B cell (primary cell): Measurements from ENCODE around the gene RIPOR3. TPM values are rescaled to one million over a fixed set of nuclear protein-coding genes. Genes with fewer than 3 reads are reported as not detected.

Experiments used
- ATAC-seq: fragments of 200-7000 bp; cut with Tn5 transposase; one replicate; pipeline ENCODE4 v1.10.0; 2021; ENCODE audit warnings: low read depth, mild to moderate bottlenecking, moderate number of reproducible peaks, moderate library complexity
- CTCF ChIA-PET: fragments of 350-600 bp; sonication (Branson Sonifier 250); formaldehyde crosslinking; loops from one replicate; lab custom pipeline; 2021; ENCODE audit warnings: antibody characterized with exemption, inconsistent platforms; lab: Charles Lee
- POLR2A ChIA-PET: fragments of 350-600 bp; sonication (Branson Sonifier 250); formaldehyde crosslinking; loops from one replicate; lab custom pipeline; 2021; ENCODE audit warnings: antibody characterized with exemption; lab: Charles Lee
- DNase-seq: peaks from one replicate; pipeline ENCODE4 v3.0.0; 2013
- H2AFZ ChIP-seq: 2 replicates; pipeline ENCODE4 v1.6.1; 2012; ENCODE audit warnings: mild to moderate bottlenecking, low read depth, low read length; ENCODE audit not compliant: insufficient read depth, poor library complexity, severe bottlenecking
- H3K27ac ChIP-seq, 2 donors: 1 replicate in 1 of 2; 2 replicates in 1 of 2; pipeline ENCODE4 v1.5.1; 2012 to 2013; ENCODE audit warnings: low read length in 2 of 2, mild to moderate bottlenecking in 2 of 2, moderate library complexity in 1 of 2
- H3K27me3 ChIP-seq, 4 experiments: fragments of 200-600 bp in 1 of 4; sonication (generic) in 1 of 4; replicated peaks in 1 of 4; 1 replicate in 2 of 4; 2 replicates in 2 of 4; pipeline versions ENCODE4 v1.6.1 to v1.7.0; 2013 to 2016; ENCODE audit warnings: low read length in 3 of 4, mild to moderate bottlenecking in 2 of 4, mixed read lengths in 1 of 4, moderate library complexity in 1 of 4; ENCODE audit not compliant: insufficient read depth in 4 of 4, control insufficient read depth in 3 of 4; ENCODE audit errors: control extremely low read depth in 1 of 4
- H3K36me3 ChIP-seq, 2 experiments: replicated peaks in 1 of 2; 1 replicate in 1 of 2; 2 replicates in 1 of 2; pipeline versions ENCODE4 v1.6.1 to v1.7.1; 2013; ENCODE audit warnings: low read length in 1 of 2; ENCODE audit not compliant: insufficient read depth in 2 of 2, control insufficient read depth in 1 of 2; ENCODE audit errors: control extremely low read depth in 1 of 2, extremely low read depth in 1 of 2
- H3K4me1 ChIP-seq, 2 donors: fragments of 200-600 bp in 1 of 2; sonication (generic) in 1 of 2; 1 replicate in 1 of 2; 2 replicates in 1 of 2; pipeline versions ENCODE4 v1.5.1 to v1.6.1; 2013 to 2017; ENCODE audit warnings: low read length in 2 of 2; ENCODE audit not compliant: control insufficient read depth in 2 of 2, insufficient read depth in 2 of 2
- H3K4me2 ChIP-seq: replicated peaks from 2 replicates; pipeline ENCODE3; 2012; ENCODE audit warnings: mild to moderate bottlenecking, low read depth, low read length; ENCODE audit not compliant: poor library complexity, severe bottlenecking
- H3K4me3 ChIP-seq, 5 experiments: fragments of 200-600 bp in 1 of 5; sonication (generic) in 1 of 5; 1 replicate in 3 of 5; 2 replicates in 2 of 5; pipeline versions ENCODE4 v1.5.1 to v1.7.0; 2011 to 2016; ENCODE audit warnings: low read length in 4 of 5, mild to moderate bottlenecking in 4 of 5, low read depth in 2 of 5, control low read depth in 1 of 5, moderate library complexity in 1 of 5; ENCODE audit not compliant: insufficient read depth in 1 of 5; ENCODE audit errors: control extremely low read depth in 1 of 5, extremely low read depth in 1 of 5
- H3K79me2 ChIP-seq: fragments of 200-600 bp; sonication (generic); one replicate; pipeline ENCODE4 v1.6.0; 2016; ENCODE audit warnings: low read length; ENCODE audit not compliant: control insufficient read depth, insufficient read depth
- H3K9ac ChIP-seq: fragments of 200-600 bp; sonication (generic); 2 replicates; pipeline ENCODE4 v1.6.1; 2017; ENCODE audit warnings: mild to moderate bottlenecking, low read length, moderate library complexity
- H3K9me3 ChIP-seq, 3 donors: one replicate each; pipeline versions ENCODE4 v1.6.1 to v1.7.1; 2013; ENCODE audit warnings: low read length in 2 of 3; ENCODE audit not compliant: control insufficient read depth in 2 of 3, insufficient read depth in 1 of 3; ENCODE audit errors: control extremely low read depth in 1 of 3
- H4K20me1 ChIP-seq: 2 replicates; pipeline ENCODE4 v1.6.0; 2012; ENCODE audit warnings: mild to moderate bottlenecking, low read length; ENCODE audit not compliant: insufficient read depth, control insufficient read depth, poor library complexity, severe bottlenecking
- H3K27ac Mint-ChIP-seq: one replicate; pipeline ENCODE4 v1.8.0; 2021; ENCODE audit warnings: mixed read lengths
- H3K27me3 Mint-ChIP-seq: one replicate; pipeline ENCODE4 v1.8.0; 2021; ENCODE audit warnings: mixed read lengths
- H3K4me1 Mint-ChIP-seq: one replicate; pipeline ENCODE4 v1.8.0; 2021; ENCODE audit warnings: mixed read lengths
- H3K4me3 Mint-ChIP-seq: one replicate; pipeline ENCODE4 v1.8.0; 2021; ENCODE audit warnings: mixed read lengths
- H3K9me3 Mint-ChIP-seq: one replicate; pipeline ENCODE4 v1.8.0; 2022; ENCODE audit warnings: mixed read lengths; ENCODE audit not compliant: insufficient read depth
- EZH2 ChIP-seq: IDR thresholded peaks from 2 replicates; pipeline ENCODE4 v1.6.1; 2012; ENCODE audit warnings: borderline replicate concordance, low read depth, mild to moderate bottlenecking, moderate library complexity, low read length; ENCODE audit not compliant: insufficient read depth, poor library complexity, severe bottlenecking
- WGBS: methylation state at CpG from one replicate; pipeline ENCODE4 v1.1.5; 2013; ENCODE audit warnings: missing lambda C conversion rate; ENCODE audit not compliant: insufficient coverage; 5-methylcytosine and 5-hydroxymethylcytosine counted together
- intact Hi-C: fragments of 100-400 bp; cut with micrococcal nuclease; formaldehyde crosslinking; loops from one replicate; pipeline ENCODE4 v1.10.0; 2022
- polyA plus RNA-seq: library from polyadenylated mRNA; depleted of rRNA; stranded (reverse); fragments of >200 nt; gene quantifications from 2 replicates; pipeline ENCODE4 v1.2.3, GENCODE V29; 2012
- total RNA-seq, 2 donors: library from RNA; stranded (reverse); fragments of 120-200 nt in 1 of 2; gene quantifications; 1 replicate in 1 of 2; 2 replicates in 1 of 2; pipeline versions ENCODE4 v1.2.3 to v1.2.4, GENCODE V29; 2013 to 2022
- TF ChIP-seq, protein P1 (sequence below): fragments of 200-600 bp; IDR thresholded peaks from one replicate; pipeline ENCODE4 v1.8.0; 2022; ENCODE audit warnings: antibody characterized with exemption, mild to moderate bottlenecking

RIPOR3 gene
- total and polyA plus RNA-seq, 2 donors (not counting 1 experiment from before 2014, with no cell fraction given) = 0.09 to 0.27 TPM

DNA sequence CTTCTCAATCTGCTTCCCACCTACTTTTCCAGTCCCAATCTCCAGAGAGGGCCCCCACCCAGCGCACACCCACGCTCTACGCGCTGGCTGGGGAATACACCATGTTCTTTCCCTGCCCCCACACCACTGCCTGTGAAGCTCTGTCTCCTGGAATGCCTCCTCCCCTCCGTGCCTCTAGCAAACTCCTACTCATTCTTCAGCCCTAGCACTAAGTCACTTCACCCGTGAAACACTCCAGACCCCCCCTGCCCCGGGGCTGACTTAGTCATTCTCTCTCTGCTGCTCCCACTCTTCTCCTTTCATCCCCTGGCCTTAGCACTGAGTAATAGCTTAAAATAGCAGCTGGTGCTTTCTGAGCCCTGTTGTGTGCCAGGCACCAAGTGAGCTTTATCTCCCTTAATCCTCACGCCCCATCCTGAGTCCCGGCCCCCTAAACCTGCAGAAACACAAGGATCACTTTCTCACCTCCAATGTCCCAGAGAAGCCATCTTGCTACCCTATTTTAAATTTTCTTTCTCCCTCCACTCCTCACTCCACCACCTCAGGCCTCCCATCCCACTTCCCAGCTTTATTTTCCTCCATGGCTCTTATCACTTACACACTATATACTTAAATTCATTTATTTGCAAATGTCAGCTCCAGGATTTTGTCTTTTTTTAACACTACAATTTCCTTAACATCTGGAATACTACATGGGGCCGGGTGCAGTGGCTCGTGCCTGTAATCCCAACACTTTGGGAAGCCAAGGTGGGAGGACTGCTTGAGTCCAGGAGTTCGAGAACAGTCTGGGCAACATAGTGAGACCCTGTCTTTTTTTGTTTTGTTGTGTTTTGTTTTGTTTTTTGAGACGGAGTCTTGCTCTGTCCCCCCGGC is 33.7 kb upstream of the RIPOR3 start:
- no peaks in the 10 kb centered on the region for H3K9me3 Mint-ChIP-seq
- Histone ChIP-seq H3K4me1 (peaks cover under 1% of the 10 kb centered on the region in 2 donors), H2AFZ (no peak overlapping the region), H3K9me3 (no peaks in the 10 kb centered on the region), H3K9ac (no peak overlapping the region), H3K27ac (no peak overlapping the region), H3K27me3 (no peaks in the 10 kb centered on the region), H3K4me3 (no peak overlapping the region), H3K36me3 (no peaks in the 10 kb centered on the region), H4K20me1 (no peaks in the 10 kb centered on the region), H3K4me2 (no peak overlapping the region), H3K79me2 (no peaks in the 10 kb centered on the region)
- ATAC-seq (no peak), DNase-seq (no peak)
- intact Hi-C loops = loop anchor here (5.0 kb wide), 1 partner anchor 1678 kb away; the partner anchor contains the start of gene CSE1L
- no peaks in the 10 kb centered on the region for H3K4me1 Mint-ChIP-seq
- CTCF ChIA-PET = no interaction called here
- WGBS = 91% methylated on average over 14 of the region's 14 CpGs
- H3K27ac Mint-ChIP-seq = no peak overlapping the region
- TF ChIP-seq EZH2 = no peak
- TF ChIP-seq, protein P1, sequence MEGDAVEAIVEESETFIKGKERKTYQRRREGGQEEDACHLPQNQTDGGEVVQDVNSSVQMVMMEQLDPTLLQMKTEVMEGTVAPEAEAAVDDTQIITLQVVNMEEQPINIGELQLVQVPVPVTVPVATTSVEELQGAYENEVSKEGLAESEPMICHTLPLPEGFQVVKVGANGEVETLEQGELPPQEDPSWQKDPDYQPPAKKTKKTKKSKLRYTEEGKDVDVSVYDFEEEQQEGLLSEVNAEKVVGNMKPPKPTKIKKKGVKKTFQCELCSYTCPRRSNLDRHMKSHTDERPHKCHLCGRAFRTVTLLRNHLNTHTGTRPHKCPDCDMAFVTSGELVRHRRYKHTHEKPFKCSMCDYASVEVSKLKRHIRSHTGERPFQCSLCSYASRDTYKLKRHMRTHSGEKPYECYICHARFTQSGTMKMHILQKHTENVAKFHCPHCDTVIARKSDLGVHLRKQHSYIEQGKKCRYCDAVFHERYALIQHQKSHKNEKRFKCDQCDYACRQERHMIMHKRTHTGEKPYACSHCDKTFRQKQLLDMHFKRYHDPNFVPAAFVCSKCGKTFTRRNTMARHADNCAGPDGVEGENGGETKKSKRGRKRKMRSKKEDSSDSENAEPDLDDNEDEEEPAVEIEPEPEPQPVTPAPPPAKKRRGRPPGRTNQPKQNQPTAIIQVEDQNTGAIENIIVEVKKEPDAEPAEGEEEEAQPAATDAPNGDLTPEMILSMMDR = no peak
- H3K27me3 Mint-ChIP-seq = peaks cover 7% of the 10 kb centered on the region
- H3K4me3 Mint-ChIP-seq = no peak overlapping the region
- POLR2A ChIA-PET = no interaction called here

DNA sequence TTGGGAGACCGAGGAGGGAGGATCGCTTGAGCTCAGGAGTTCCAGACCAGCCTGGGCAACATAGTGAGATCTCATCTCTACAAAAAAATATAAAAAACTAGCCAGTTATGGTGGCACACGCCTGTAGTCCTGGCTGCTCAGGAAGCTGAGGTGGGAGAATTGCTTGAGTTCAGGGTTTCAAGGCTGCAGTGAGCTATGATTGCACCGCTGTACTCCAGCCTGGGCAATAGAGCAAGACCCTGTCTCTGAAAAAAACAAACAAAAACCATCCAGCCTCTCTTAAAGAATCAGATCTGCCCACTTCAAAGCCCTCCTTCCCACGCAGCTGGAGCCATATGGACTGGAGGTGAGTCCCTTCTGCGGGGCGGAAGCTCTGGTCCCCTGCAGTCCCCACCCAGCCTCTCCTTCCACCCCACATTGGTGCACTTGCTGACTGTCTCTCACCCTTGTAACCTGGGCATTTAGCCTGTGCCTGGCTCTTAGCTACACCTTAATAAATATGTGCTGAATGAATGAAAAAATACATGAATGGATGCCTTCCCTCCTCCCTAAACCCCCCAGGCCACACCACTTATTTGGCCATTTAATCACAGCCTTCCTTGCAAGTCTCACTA is 32.9 kb upstream of the RIPOR3 start:
- H3K9me3 Mint-ChIP-seq = no peaks in the 10 kb centered on the region

More for the DNA sequence above, 32.9 kb upstream of the RIPOR3 start:
- H3K9ac ChIP-seq = no peak overlapping the region
- CTCF ChIA-PET = no interaction called here
- H3K36me3 ChIP-seq = no peaks in the 10 kb centered on the region
- 93% methylated on average over 4 of the region's 7 CpGs for WGBS
- no peaks in the 10 kb centered on the region for H4K20me1 ChIP-seq
- ATAC-seq (no peak), DNase-seq (no peak)
- no peaks in the 10 kb centered on the region for H3K9me3 ChIP-seq
- TF ChIP-seq, protein P1 = no peak
- no peak for TF ChIP-seq EZH2
- intact Hi-C loops = loop anchor here (5.0 kb wide), 1 partner anchor 1677 kb away; the partner anchor contains the start of gene CSE1L
- Mint-ChIP-seq H3K27me3 (peaks cover 7% of the 10 kb centered on the region), H3K27ac (no peak overlapping the region), H3K4me1 (no peaks in the 10 kb centered on the region), H3K4me3 (no peak overlapping the region)
- no peak overlapping the region for H3K4me3 ChIP-seq
- no peaks in the 10 kb centered on the region for H3K27me3 ChIP-seq
- H3K4me2 ChIP-seq = no peak overlapping the region
- POLR2A ChIA-PET = no interaction called here
- H3K79me2 ChIP-seq = no peaks in the 10 kb centered on the region
- no peaks in the 10 kb centered on the region for H3K4me1 ChIP-seq
- no peak overlapping the region for H3K27ac ChIP-seq
- H2AFZ ChIP-seq = no peak overlapping the region
